T-helper 2 cell treated with Interferon-gamma antibody and Interleukin-4, amounts not matched to agents 5 μg/mL and 100 μg/mL, for 36 hours (primary cell): Measurements from ENCODE around the gene CORIN.

Experiments
- DNase-seq: peaks from one replicate; pipeline ENCODE4 v3.0.0; 2021; ENCODE audit warnings: low spot score
- H3K27ac Mint-ChIP-seq: one replicate; pipeline ENCODE4 v1.8.0; 2021; ENCODE audit warnings: mild to moderate bottlenecking, mixed read lengths
- H3K27me3 Mint-ChIP-seq: one replicate; pipeline ENCODE4 v1.8.0; 2021; ENCODE audit warnings: low read depth, mixed read lengths
- H3K36me3 Mint-ChIP-seq: one replicate; pipeline ENCODE4 v1.8.0; 2021; ENCODE audit warnings: low read depth, mixed read lengths
- H3K4me1 Mint-ChIP-seq: one replicate; pipeline ENCODE4 v1.8.0; 2021; ENCODE audit warnings: low read depth, mixed read lengths
- H3K4me3 Mint-ChIP-seq: one replicate; pipeline ENCODE4 v1.8.0; 2022; ENCODE audit warnings: mild to moderate bottlenecking, moderate library complexity, mixed read lengths
- H3K9me3 Mint-ChIP-seq: one replicate; pipeline ENCODE4 v1.8.0; 2021; ENCODE audit warnings: mixed read lengths

CORIN gene

GRCh38 chr4:47661741-47662140 is 176.1 kb downstream of the CORIN start:
- H3K27ac Mint-ChIP-seq, result no peak overlapping the region
- no peaks in the 10 kb centered on the region for H3K4me1 Mint-ChIP-seq
- H3K36me3 Mint-ChIP-seq, result no peaks in the 10 kb centered on the region
- H3K9me3 Mint-ChIP-seq, result no peaks in the 10 kb centered on the region
- peaks cover 8% of the 10 kb centered on the region for H3K27me3 Mint-ChIP-seq
- no peak overlapping the region for H3K4me3 Mint-ChIP-seq
- no peak for DNase-seq

- no peaks in the 10 kb centered on the region for H3K9me3 Mint-ChIP-seq
- H3K27ac Mint-ChIP-seq, result no peak overlapping the region
- no peak for DNase-seq
- H3K4me3 Mint-ChIP-seq, result no peak overlapping the region
- no peaks in the 10 kb centered on the region for H3K36me3 Mint-ChIP-seq
- H3K4me1 Mint-ChIP-seq, result no peaks in the 10 kb centered on the region
- H3K27me3 Mint-ChIP-seq, result peaks cover 3% of the 10 kb centered on the region
Observed at GRCh38 chr4:47659342-47659741, 178.5 kb downstream of the CORIN start.

DNA sequence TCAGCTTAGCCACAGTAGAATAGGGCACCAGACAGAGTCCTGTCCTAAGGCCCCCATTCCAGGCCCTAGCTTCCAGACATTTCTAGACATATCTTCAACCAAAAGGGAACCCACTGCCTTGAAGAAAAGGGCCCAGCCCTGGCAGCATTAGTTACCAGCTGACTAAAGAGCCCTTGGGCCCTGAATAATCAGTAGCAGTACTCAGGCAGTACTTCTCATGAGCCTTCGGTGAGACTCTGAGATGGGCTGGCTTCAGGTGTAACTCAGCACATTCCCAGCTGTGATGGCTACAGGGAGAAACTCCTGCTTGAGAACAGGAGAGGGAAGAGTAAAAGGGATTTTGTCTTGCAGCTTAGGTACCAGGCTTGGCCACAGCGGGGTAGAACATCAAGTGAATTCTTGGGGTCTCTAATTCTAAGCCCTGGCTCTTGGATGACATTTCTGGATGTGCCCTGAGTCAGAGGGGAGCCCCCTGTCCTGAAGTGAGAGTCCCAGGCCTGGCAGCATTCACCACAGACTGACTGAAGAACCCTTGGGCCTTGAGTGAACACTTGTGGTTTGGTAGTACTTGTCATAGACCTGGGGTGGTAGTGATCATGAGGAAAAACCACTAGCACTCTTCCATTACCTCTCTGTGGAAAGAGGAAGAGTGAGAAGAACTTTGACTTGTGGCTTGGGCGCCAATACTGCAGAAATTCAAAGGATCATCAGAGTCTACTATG is 182.7 kb downstream of the CORIN start:
- Mint-ChIP-seq H3K27me3 (peaks cover 6% of the 10 kb centered on the region), H3K9me3 (no peaks in the 10 kb centered on the region), H3K4me3 (no peak overlapping the region), H3K36me3 (no peaks in the 10 kb centered on the region), H3K27ac (no peak overlapping the region), H3K4me1 (no peaks in the 10 kb centered on the region)
- no peak for DNase-seq

DNA sequence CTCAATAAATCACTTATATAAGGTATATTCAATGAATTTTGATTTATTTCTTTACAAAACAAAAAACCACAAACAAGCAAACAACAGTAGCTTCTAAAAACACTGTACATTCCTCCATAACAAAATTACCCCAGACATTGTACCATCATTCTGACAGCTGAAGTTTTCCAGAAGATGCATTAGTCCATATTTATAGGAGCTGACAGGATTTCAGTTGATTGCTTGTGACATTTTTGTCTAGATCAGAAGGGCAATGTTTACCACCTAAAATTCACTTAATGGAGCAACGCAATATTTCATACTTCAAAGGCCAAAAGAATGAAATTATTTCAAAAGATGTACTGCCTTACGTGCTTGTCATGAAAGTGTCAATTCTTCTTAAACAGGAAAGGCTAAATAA is 185.8 kb downstream of the CORIN start:
- no peaks in the 10 kb centered on the region for H3K9me3 Mint-ChIP-seq
- H3K36me3 Mint-ChIP-seq, result no peaks in the 10 kb centered on the region
- DNase-seq, result no peak
- H3K27me3 Mint-ChIP-seq, result peaks cover 4% of the 10 kb centered on the region
- no peaks in the 10 kb centered on the region for H3K4me1 Mint-ChIP-seq
- H3K27ac Mint-ChIP-seq, result no peak overlapping the region
- H3K4me3 Mint-ChIP-seq, result no peak overlapping the region

DNA sequence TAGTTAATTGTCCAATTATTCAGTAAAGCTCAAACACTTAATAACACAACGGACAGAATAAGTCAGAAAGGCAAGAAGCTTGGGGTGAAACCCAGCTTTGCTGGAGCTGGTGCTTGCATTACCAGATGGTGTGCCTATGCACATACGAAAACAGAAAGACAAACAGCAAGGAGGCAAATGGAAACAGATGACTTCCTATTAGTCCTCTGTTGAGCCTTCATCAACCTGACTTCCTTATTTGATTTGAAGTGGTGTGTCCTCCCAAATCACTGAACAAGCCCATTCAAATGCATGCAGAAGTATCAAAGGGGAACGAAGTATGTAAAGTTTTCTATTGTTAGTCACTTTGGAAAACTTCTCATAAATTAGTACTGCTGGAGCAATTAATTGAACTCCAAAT is 186.6 kb downstream of the CORIN start:
- no peaks in the 10 kb centered on the region for H3K9me3 Mint-ChIP-seq
- no peaks in the 10 kb centered on the region for H3K36me3 Mint-ChIP-seq
- H3K27ac Mint-ChIP-seq, result no peak overlapping the region
- H3K4me3 Mint-ChIP-seq, result no peak overlapping the region
- peaks cover 4% of the 10 kb centered on the region for H3K27me3 Mint-ChIP-seq
- no peaks in the 10 kb centered on the region for H3K4me1 Mint-ChIP-seq
- no peak for DNase-seq

GRCh38 chr4:47650584-47651130 is 187.2 kb downstream of the CORIN start:
- no peaks in the 10 kb centered on the region for H3K9me3 Mint-ChIP-seq

GRCh38 chr4:47647544-47647943 is 190.3 kb downstream of the CORIN start:
- no peak overlapping the region for H3K27ac Mint-ChIP-seq
- no peak overlapping the region for H3K4me3 Mint-ChIP-seq
- H3K36me3 Mint-ChIP-seq, result no peaks in the 10 kb centered on the region
- DNase-seq, result no peak
- no peaks in the 10 kb centered on the region for H3K9me3 Mint-ChIP-seq
- no peaks in the 10 kb centered on the region for H3K27me3 Mint-ChIP-seq
- H3K4me1 Mint-ChIP-seq, result no peaks in the 10 kb centered on the region

More at GRCh38 chr4:47650584-47651130, 187.2 kb downstream of the CORIN start:
- no peaks in the 10 kb centered on the region for H3K4me1 Mint-ChIP-seq
- no peak overlapping the region for H3K27ac Mint-ChIP-seq
- H3K36me3 Mint-ChIP-seq, result no peaks in the 10 kb centered on the region
- H3K4me3 Mint-ChIP-seq, result no peak overlapping the region
- peaks cover 4% of the 10 kb centered on the region for H3K27me3 Mint-ChIP-seq
- no peak for DNase-seq

DNA sequence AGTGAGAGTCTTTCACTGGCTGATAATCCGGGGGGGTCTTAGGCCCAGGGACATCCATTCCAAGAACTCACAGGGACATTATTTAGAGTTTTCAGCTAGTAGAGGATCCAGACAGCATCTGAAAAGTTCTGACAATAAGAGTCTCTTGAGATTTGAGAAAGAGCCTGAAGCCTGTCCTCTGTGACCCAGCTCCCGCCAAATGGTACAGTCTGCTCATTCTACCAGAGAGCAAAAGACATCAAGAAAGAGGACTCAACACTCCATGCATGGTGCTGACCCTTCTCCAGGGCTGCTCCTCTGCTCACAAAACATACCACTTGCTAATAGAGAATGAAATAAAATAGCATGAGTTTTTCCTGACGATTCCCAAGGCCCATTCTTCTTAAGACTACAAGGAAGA is 190.8 kb downstream of the CORIN start:
- no peak overlapping the region for H3K4me3 Mint-ChIP-seq
- no peaks in the 10 kb centered on the region for H3K9me3 Mint-ChIP-seq

DNA sequence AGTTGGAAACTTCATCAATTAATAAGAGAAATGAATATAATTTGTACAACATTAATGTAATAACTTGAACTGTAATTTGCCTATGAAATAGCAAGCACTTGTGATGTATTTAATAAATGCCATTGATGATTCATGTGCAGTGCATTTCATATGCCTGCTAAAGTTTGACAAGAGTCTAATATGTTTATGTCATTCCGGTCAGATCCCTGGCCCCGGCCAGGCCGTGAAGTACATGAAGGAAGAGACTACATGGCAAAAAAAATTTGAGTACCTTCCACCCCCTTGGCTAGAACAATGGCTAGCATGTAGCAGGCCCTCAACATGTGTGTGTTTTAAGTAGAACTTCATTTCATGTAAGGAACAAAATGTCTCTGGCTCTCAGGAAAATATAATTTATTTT is 191.5 kb downstream of the CORIN start:
- Mint-ChIP-seq H3K4me1 (no peaks in the 10 kb centered on the region), H3K27ac (no peak overlapping the region), H3K27me3 (no peaks in the 10 kb centered on the region), H3K9me3 (no peaks in the 10 kb centered on the region), H3K36me3 (no peaks in the 10 kb centered on the region), H3K4me3 (no peak overlapping the region)
- no peak for DNase-seq

More for the DNA sequence above, 190.8 kb downstream of the CORIN start:
- Mint-ChIP-seq H3K27ac (no peak overlapping the region), H3K36me3 (no peaks in the 10 kb centered on the region), H3K27me3 (no peaks in the 10 kb centered on the region), H3K4me1 (no peaks in the 10 kb centered on the region)
- DNase-seq, result no peak

GRCh38 chr4:47643845-47644244 is 194.0 kb downstream of the CORIN start:
- H3K27ac Mint-ChIP-seq, result no peak overlapping the region
- no peaks in the 10 kb centered on the region for H3K27me3 Mint-ChIP-seq
- H3K9me3 Mint-ChIP-seq, result no peaks in the 10 kb centered on the region
- H3K4me3 Mint-ChIP-seq, result no peak overlapping the region
- DNase-seq, result no peak
- H3K4me1 Mint-ChIP-seq, result no peaks in the 10 kb centered on the region
- no peaks in the 10 kb centered on the region for H3K36me3 Mint-ChIP-seq

DNA sequence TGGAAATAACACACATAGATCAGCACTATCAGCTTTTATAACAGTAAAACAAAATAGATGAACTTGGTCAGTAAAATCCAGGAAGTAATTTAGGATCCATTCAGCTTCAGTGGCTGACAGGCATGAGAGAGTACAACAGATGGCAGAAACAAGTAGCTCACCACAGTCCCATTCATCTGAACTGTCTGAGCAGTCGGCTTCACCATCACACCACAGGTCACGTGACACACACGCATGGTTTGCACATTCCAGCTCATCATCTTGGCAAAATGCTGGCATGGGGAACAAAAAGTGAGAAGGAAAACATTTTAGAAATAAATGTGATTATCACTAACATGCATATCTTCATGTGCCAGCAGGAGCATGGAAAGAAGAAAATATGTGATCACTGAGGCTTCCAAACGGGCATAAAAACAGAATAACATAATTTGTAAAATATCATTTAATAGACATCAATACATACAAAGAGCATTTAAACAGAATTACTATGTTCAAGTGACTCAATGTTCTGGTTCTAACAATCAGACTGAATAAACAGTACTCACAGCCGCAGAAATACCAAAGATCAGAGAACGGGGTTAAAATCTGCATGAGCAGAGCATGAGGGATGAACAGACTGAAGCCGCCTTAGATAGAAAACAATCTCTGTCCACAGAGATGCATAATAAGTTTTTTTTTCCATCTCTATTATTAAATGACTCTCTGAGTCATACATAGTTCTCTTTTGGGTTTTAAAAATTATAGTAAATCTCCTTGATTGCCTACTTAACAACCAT is 194.7 kb downstream of the CORIN start:
- H3K27ac Mint-ChIP-seq, result no peak overlapping the region
- H3K4me3 Mint-ChIP-seq, result no peak overlapping the region
- H3K27me3 Mint-ChIP-seq, result no peaks in the 10 kb centered on the region
- H3K9me3 Mint-ChIP-seq, result no peaks in the 10 kb centered on the region
- DNase-seq, result no peak
- no peaks in the 10 kb centered on the region for H3K4me1 Mint-ChIP-seq
- no peaks in the 10 kb centered on the region for H3K36me3 Mint-ChIP-seq

GRCh38 chr4:47642191-47642830 is 195.6 kb downstream of the CORIN start:
- H3K9me3 Mint-ChIP-seq, result no peaks in the 10 kb centered on the region
- no peaks in the 10 kb centered on the region for H3K36me3 Mint-ChIP-seq
- no peak overlapping the region for H3K27ac Mint-ChIP-seq
- no peaks in the 10 kb centered on the region for H3K27me3 Mint-ChIP-seq
- DNase-seq, result no peak
- H3K4me1 Mint-ChIP-seq, result no peaks in the 10 kb centered on the region
- no peak overlapping the region for H3K4me3 Mint-ChIP-seq

GRCh38 chr4:47641755-47642154 is 196.1 kb downstream of the CORIN start:
- Mint-ChIP-seq H3K4me1 (no peaks in the 10 kb centered on the region), H3K9me3 (no peaks in the 10 kb centered on the region), H3K27me3 (no peaks in the 10 kb centered on the region)

GRCh38 chr4:47640911-47641310 is 197.0 kb downstream of the CORIN start:
- Mint-ChIP-seq H3K36me3 (no peaks in the 10 kb centered on the region), H3K4me1 (no peaks in the 10 kb centered on the region), H3K27ac (no peak overlapping the region), H3K9me3 (no peaks in the 10 kb centered on the region), H3K4me3 (no peak overlapping the region), H3K27me3 (peaks cover 2% of the 10 kb centered on the region)
- no peak for DNase-seq

More at GRCh38 chr4:47641755-47642154, 196.1 kb downstream of the CORIN start:
- no peaks in the 10 kb centered on the region for H3K36me3 Mint-ChIP-seq
- DNase-seq, result no peak
- H3K27ac Mint-ChIP-seq, result no peak overlapping the region
- H3K4me3 Mint-ChIP-seq, result no peak overlapping the region
